Activated gamma-delta T cell treated with Interleukin-2 at 50 U/mL for 16 hours (primary cell): ENCODE data around the gene GPR135.
A peak's percentile ranks its signal among the peaks of the same experiment; 100 is the strongest.

Source experiments
- DNase-seq: peaks from one replicate; pipeline ENCODE4 v3.0.0-alpha.2; 2020

Gene GPR135, protein sequence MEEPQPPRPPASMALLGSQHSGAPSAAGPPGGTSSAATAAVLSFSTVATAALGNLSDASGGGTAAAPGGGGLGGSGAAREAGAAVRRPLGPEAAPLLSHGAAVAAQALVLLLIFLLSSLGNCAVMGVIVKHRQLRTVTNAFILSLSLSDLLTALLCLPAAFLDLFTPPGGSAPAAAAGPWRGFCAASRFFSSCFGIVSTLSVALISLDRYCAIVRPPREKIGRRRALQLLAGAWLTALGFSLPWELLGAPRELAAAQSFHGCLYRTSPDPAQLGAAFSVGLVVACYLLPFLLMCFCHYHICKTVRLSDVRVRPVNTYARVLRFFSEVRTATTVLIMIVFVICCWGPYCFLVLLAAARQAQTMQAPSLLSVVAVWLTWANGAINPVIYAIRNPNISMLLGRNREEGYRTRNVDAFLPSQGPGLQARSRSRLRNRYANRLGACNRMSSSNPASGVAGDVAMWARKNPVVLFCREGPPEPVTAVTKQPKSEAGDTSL

DNA sequence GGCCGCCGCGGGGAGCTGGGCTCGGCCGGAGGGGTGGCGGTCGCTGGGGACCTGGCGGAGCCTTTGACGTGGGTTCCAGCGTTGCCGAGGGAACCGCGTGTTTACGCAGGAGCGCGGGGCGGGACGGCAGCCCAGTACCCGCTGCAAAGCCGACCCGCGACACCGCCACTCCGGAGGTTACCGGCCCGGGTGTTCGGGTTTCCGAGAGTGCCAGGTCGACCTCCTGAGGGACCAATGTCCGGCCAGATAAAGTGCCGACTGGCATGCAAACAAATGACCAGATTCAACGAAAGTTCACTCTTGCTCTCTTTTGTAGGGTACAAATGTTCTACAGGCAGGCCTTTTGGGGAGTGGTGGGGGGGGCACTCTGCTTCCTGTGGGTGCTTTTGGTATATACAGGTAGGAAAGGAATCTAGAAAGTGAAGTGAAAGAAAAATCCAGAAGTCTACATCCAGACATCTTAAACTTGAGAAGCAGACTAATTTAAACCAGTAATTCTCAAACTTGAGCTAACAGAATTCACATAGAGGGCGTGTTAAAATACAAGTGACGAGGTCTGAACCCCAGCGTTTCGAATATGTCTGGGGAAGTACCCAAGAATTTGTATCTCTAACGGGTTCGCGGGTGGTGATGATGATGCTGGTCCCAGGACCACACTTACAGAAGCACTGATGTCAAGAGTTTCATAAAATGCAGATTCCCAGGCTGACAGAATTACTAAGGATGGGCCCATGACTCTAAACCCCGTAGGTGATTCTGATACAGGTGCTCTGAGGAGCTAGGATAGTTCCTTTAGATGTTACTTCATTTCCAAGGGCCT, at the start of gene GPR135:
GPR135 (minus strand) TSS at position 65 of the 820 bp plus-strand sequence. CDS start 154 bp downstream, outside the sequence.
- DNase-seq = peak; percentile 32

DNA sequence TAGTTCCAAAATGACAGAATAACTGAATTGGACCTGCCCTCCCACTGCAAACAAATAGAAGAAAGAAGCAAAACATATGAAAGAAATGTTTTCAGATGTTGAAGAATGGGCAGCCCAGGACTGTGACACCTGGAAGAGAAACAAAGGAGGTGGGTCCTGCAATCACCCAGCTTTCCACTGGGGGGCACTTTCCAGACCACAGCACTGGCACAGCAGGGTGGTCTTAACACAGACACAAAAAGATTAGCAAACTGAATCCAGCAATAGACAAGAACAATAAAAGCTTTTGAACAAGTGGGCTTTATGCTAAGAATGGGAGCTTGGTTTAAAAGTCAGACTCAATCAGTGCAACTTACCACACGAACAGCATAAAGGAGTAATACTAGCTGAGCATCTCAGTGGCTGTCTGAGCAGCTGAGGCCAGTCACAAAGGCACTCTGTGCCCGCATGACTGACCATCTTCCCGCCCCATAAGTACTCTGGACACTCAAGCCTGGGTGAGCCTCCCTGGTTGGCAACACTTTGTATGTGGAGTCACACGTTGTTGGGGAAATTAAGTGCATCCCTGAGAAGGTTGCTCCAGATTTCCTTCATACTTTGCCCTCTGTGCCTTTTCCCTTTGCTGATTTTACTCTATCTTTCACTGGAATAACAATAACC, 46.9 kb upstream of the GPR135 start:
- no peak for DNase-seq

DNA sequence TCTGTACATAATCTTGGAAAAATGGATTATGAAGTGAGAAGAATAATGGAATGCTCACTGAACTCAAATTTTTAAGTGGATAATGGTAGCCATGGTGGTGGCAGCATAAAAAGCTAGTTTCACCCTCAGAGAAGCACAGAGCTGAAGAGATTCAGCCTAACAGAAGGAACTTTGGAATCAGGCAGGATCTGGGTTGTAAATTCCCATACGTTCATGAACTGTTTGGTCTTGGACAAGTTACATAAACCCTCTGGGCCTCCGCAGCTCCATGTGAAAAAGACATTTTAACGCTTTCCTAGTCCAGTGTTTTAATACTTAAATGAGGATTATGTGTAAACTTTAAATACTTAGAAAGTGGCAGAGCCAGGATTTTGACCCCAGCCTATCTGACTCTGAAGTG, 45.8 kb upstream of the GPR135 start:
- no peak for DNase-seq

DNA sequence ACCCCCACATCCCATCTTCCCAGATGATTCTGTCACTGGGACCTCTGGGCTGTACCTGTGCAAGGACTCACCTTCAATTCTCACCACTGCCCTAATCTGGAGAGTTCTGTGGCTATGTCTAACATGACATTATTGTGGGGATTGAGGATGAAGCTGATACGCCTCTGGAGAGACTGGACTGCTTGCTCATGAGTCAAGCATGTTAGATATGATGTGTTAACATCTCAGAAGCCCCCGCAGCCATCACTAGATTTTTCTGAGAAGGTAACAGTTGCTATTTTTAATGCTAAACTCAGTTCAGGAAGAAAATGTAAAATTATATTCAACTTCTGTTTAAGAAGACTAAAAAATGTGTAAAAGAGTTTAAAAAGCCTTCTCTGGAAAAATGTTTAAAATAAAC, 44.8 kb upstream of the GPR135 start:
- no peak for DNase-seq

DNA sequence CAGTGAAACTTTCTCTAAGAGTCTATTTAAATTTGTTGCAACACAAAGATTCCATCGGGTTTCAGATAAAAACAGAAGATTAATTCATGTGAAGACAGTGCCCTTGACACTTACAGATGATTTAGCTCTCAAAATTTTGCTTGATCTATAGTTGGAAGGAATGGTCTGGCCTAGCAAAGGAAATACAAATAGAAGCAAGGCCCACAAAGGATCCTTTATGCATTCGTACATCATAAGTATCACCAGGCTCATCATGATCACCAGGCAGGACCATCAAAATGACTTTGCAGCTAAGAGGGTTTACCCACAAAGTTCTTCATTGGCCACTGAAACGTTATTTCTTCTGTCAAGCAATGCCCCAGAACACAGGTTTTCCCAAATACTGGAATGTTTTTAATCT, 43.9 kb upstream of the GPR135 start:
- DNase-seq = no peak

DNA sequence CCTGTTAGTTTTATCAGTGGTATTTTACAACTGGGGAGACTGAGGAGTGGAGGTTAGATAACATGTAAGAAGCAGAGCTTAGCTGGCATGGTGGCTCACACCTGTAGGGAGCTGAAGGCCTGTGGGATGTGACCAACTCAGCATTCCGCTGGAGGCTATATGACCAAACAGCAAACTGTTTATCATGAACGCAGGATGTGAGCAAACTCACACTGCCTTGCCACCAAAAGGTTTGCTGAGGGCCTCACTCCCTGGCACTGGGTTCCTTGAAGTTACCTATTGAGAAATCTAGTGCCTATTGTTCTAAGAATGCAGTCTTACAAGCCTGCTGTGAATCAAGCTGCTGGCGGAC, 42.5 kb upstream of the GPR135 start:
- DNase-seq = no peak

DNA sequence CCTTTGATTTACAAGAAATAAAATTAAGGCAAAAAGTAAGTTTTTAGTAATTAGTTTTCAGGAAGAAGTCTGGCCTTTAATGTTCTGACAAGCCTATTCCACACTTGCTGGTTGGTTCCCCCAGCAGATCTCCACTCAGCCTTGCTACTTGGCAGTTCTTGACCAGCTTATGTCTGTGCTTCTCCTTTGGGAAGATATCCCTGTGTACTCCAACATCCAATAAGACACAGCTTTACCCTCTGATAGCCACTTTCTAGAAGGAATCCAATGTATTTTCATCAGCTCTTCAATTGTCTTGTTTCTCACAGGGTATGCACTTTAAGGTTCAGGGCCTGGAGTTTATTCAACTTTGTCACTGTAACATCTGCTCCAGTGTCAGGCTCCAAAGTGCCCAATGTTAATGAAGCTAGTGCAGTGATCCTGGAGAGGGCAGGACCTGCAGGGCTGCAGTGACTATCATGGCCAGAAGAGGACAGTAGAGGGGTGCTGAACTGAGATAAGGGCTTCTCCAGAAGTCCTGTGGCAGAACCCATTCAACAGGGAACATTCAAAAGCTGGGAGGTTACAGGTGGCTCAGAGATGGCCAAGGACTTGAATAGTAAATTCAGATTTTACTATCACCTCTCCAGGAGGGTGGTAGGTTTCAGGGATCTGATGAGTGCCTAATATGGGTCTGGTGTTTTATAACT, 42.0 kb upstream of the GPR135 start:
- peak; percentile 14 for DNase-seq

DNA sequence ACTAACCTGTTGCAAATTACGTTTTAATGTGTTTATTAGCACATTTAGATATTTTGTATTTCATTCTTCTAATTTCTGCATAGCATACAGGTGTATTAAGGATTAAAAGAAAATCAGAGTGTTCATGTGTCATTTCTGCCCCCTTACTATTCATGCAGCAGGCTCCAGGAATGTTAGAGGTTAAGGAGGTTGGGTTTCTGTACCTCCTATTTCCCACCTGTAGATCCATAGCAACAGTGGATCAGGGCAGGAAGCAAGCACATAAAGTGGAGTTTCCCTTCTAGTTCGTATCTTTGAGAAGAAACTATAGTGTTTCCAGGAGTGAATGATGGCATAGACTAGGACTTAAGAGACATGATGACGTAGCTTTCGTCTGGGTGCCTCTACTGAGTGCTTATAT, 38.1 kb upstream of the GPR135 start:
- no peak for DNase-seq

DNA sequence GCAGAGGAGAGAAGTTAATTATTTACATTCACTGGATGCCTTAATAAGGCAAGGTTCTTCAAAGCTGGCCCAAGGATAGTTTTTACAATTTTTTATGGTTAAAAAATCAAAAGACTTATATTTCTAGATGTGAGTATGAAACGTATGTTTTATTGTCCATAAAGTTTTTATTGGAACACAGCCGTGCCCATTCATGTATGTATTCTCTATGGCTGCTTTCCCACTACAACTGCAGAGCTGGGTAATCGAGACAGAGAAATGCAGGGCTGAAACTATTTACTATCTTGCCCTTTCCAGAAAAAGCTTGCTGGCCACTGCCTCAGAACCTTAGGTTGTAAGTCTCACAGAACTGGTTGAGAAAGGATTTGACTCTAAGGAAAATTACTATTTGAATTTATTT, 35.6 kb upstream of the GPR135 start:
- DNase-seq = no peak

DNA sequence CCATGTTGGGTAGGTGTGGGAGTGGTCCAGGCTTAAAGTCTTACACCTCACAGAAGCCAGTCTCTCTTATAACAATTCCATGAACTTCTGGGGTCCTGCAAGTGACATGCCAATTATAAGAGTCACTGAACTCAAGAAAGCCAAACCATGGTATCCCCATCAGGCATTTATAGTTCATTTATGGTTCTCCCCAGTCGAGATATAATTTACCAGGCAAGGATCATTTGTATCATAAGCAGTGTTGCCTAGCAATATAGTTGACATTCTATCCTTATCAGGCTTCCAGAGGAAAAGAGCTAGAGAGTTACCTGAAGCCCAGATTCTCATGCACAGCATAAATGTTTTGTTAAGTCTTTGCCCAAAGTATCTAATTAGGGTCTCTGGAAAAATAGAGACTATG, 27.2 kb upstream of the GPR135 start:
- DNase-seq = no peak

DNA sequence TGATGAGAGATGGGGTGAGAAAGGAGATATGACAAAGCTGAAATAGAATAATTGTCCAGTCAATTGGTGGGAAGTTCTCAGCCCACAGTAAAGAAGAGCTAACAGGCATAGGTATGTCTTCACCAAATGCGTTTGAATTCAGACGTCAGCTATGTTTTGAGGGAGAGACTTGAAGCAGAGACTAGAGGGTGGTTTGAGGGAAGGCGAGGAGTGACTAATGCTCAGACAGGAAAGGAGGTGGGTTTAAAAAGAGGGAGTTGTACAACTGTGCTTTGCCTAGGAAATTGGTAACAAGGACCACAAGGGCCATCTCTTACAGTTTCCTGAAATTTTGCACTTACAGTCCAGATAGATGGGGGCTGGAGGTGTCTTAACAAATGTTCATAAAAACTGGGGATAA, 25.6 kb upstream of the GPR135 start:
- no peak for DNase-seq

DNA sequence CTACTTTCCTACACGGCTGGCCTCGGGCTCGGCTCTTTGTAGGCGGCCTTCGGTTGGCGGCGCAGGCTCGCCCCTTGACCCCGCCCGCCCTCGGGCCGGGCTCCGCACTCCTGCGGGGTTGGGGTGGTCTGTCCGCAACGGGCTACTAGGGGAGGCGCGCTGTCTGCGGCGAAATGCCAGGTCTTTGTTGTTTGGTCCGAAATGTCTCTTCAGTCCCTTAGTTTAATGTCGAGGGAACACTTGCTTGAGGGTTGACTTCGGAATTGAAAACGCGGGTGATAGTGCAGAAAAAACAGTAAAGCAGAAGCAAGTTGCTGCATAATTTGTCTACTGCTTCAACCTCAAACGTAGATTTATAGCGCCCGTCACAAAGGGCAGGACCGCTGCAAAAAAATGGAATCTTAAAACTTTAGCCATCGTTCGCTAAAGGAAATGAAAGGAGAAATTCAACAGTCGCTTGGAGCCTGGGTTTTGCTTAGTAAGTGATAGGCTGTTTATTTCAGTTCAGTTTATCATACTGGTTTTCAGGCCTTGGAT, 19.5 kb upstream of the GPR135 start:
- DNase-seq = peak; percentile 3

DNA sequence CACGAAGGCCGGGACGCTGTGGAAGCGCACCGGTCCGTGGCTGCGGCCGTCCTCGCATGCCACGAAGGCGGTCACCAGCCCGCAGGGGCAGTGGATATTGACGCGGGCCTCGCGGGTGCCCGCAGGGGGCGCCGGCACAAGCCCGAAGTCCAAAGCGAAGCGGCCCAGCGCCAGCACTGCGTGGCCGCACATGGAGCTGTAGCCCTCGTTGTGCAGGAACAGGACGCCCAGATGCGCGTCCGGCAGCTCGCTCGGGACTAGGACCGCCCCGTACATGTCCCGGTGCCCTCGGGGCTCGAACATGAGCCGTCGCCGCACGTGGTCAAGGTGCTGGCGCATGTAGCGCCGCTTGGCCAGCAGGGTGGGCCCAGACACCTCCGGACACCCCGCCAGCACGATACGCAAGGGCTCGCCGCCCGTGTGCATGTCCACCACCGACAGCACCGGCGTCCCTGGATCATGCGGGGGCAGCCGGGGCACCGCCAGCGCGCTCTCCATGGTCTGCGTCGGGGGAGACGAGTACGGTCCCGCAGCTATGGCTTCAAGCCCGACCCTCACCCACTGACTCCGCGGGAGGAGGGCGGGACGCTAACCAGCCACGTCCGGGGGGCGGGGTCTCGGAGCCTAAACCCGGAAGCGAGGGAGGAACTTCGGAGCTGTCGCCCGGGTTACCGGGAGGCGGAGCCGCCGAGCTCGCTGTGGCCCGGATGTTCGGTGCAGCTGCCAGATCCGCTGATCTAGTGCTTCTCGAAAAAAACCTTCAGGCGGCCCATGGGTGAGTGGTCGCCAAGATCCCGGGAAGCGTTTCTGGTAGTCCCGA, 18.8 kb upstream of the GPR135 start, which contains the start of the genes JKAMP and L3HYPDH:
JKAMP (plus strand) TSS at position 699 of the 820 bp plus-strand sequence; CDS start at position 772, 73 bp downstream.
L3HYPDH (minus strand) TSS at position 590 of the 820 bp plus-strand sequence; CDS start at position 498, 92 bp downstream.
- DNase-seq = peak; percentile 98

DNA sequence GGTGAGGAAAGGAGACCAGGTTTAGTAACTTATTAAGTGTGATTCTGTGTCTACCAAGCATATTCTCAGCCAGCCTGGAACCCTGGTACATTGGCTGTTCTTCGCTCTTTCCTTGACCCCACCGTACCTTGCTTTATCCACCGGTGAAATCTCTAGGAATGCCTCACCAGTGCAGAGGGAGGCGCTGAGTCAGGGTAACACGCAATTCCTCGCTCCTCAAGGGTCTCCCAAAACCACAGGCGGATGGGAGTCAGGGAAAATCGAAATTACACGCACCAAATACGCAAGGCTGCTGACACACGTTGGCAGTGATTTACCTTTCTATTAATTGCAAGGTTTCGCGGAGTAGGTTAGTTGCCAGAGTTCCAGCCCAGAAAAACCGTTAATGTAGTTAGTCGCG, 18.2 kb upstream of the GPR135 start:
- no peak for DNase-seq

DNA sequence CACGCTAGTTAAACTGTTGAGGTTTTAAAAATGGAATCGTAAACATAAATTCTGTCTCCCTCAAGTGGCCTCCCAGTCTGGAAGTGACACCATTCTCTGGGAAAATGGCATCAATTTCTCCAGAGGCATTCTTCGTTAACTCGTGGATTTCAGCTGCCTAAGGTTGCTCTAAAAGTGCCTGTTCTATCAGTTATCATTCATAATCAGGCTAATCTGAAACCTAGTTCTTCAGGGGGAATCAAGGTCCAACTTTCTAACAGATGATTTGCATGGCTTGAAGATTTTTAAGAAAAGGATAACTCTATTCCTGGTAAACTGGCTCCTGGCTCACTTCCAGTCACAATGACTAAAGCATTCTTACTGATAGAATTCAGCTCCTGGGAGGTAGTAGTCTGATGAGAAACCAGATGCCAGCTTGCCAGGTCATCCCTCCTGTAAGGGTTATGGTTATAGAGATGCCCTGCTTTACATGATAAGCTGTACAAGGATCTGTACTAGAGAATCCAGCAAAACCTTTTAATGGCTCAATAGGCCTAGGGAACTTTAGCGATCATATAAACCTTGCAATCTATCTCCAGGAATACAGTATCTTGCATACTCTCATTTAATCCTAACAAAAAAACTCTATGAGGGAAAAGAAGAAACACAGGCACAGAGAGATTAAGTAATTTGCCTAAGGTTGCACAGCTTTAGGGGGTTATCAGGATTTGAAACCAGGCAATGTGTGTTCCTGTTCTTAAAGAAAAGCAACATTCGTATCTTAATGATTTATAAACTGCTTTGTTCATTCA, 17.6 kb upstream of the GPR135 start:
- no peak for DNase-seq

DNA sequence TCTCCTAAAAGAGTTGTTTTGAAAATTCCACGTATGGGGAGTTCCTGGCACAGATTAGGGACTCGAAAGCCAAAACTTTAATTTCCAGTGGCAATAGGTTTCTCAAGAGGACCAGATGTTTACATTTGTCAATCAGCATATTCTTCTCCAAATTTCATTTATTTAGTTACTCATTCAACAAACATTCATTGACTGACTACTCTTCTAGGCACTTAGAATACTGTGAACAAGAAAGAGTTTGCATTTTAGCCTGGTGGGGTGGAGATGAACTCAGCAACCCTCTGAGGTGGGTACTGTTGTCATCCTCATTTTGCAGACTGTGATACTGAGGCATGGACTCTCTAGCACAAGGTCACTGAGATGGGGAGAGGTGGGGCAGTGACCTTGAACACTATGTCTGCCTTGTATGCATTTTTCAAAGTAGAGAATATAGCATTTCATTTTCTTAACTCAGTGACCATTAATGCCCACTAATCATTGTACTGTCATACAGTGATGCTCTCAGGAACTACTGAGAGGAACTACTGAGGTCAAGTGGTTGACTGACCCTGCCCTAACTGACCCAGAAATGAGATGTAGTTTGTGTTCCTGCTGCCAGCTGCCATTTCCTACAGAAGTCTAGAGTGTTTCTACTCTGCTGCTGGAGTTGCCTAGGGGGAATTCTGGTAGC, 16.8 kb upstream of the GPR135 start:
- no peak for DNase-seq

DNA sequence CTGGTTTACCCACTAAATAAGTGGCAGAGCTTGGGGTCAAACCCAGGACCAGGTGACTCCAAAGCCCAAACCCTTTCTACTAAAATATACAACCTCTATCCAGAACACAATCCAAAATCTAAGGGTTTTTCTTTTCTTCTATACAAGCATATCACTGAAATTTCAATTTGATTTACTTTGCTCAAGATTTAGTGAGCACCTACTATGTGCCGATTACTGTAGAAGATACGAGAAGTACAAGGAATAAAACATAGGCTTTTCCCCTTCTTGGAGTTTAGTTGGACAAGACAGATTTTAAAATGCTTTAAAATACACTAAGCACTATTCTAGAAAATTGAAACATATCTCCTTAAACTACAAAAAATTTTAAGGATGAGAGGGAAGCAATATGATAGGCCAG, 16.2 kb upstream of the GPR135 start:
- no peak for DNase-seq

DNA sequence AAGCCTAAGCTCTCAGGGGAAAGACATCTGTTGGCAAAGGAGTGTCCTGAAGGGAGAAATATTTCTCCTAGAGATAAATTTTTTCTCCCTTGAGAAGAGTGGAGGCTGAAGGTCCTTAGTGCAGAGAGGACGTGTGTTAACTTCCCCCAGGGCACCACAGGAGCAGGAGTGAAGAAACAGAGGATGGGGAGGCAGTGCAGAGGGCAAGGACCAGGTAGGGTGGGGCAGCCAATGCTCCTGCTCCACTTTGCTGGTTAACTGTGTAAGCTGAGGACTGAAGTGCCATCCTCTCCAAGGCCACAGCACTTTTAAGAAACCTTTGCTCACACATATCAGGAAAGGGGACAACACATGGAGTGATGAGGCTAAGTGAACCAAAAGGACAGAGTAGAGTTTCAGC, 15.0 kb upstream of the GPR135 start:
- no peak for DNase-seq

DNA sequence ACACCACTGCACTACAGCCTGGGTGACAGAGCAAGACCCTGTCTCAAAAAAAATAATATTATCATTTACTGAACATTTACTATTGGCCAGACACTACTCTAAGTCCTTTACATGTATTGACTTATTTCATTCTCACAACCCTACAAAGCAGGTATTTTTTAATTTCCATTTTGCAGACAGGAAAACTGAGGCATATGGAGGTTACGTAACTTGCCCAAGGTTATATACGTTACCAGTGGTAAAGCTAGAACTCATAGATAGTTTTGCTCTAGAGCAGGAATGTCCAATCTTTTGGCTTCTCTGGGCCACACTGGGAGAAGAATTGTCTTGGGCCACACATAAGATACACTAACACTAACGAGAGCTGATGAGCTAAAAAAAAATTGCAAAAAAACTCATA, 13.4 kb upstream of the GPR135 start:
- no peak for DNase-seq

DNA sequence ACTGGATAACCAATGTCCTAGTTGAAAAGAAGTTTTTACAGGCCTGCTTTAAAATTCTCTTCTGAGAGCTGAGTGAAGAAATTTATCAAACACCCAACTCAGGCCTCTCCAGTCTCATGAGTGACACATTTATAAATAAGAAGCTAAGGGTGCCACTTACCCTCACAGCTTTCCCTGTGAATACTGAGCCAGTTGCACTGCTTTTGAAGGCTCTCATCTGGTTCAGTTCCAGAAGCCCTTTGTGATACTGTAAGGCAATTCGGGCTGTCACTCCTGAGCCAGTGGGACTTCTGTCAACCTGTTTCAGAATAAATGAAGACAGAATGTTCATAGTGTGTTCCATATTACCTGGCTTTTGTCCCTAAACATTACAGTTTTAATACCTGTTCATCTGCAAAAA, 10.5 kb upstream of the GPR135 start:
- no peak for DNase-seq
